K562 (cell line): Measurements from ENCODE around the gene TNFAIP1. TPM values are rescaled to one million over a fixed set of nuclear protein-coding genes. Genes with fewer than 3 reads are reported as not detected.

Experiments
- RNF2 ChIP-seq: sonication (generic); IDR thresholded peaks from 2 replicates; pipeline ENCODE4 v1.6.1; 2016
- TAF7 ChIP-seq: fragments of 450-650 bp; IDR thresholded peaks from 2 replicates; pipeline ENCODE4 v1.6.1; 2016; ENCODE audit warnings: missing genetic modification characterization, missing compliant biosample characterization
- polyA plus RNA-seq, 8 experiments: library from polyadenylated mRNA; depleted of rRNA in 4 of 8; stranded (reverse) in 5 of 8; unstranded in 3 of 8; fragments of >200 nt; fragmentation: Nextera tagmentation in 2 of 8; fragmentation: Illumina TruSeq in 1 of 8; extraction: Ambion mirVana in 2 of 8; extraction: Trizol in 1 of 8; gene quantifications; 2 replicates each; pipeline versions ENCODE4 v1.2.1 to v1.2.3, GENCODE V29; 2011 to 2014; ENCODE audit warnings: inconsistent platforms in 1 of 8, missing spikeins in 1 of 8
- total RNA-seq, 7 experiments: library from RNA; depleted of rRNA in 6 of 7; stranded (reverse); fragments of >200 nt in 6 of 7; fragmentation: Illumina TruSeq in 2 of 7; extraction: Trizol in 2 of 7; gene quantifications; 2 replicates each; pipeline versions ENCODE4 v1.2.1 to v1.2.3, GENCODE V29; 2011 to 2021; ENCODE audit warnings: low replicate concordance in 1 of 7
- TF ChIP-seq, protein P1 (sequence below), 2 experiments: fragments of 450-650 bp; formaldehyde crosslinking in 1 of 2; IDR thresholded peaks; 2 replicates each; pipeline versions ENCODE4 v1.4.0 to v1.6.1; 2014 to 2020; ENCODE audit warnings: mild to moderate bottlenecking in 2 of 2, borderline replicate concordance in 1 of 2, low read depth in 1 of 2

The TNFAIP1 gene
- total and polyA plus RNA-seq, 9 of the 15 experiments (the other 6 are each of a cell fraction or from before 2014, with no cell fraction given): 2.1 to 20.1 (median 8.2) TPM

DNA sequence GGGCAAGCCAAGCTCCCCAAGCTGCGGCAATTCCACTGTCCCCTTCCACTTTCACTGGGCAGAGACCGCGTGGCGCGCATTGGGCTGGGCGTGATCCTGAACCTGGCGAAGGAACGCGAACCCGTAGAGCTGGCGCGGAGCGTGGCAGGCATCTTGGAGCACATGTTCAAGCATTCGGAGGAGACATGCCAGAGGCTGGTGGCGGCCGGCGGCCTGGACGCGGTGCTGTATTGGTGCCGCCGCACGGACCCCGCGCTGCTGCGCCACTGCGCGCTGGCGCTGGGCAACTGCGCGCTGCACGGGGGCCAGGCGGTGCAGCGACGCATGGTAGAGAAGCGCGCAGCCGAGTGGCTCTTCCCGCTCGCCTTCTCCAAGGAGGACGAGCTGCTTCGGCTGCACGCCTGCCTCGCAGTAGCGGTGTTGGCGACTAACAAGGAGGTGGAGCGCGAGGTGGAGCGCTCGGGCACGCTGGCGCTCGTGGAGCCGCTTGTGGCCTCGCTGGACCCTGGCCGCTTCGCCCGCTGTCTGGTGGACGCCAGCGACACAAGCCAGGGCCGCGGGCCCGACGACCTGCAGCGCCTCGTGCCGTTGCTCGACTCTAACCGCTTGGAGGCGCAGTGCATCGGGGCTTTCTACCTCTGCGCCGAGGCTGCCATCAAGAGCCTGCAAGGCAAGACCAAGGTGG, 45.7 kb downstream of the TNFAIP1 start (continued):
- TF ChIP-seq, protein P1, sequence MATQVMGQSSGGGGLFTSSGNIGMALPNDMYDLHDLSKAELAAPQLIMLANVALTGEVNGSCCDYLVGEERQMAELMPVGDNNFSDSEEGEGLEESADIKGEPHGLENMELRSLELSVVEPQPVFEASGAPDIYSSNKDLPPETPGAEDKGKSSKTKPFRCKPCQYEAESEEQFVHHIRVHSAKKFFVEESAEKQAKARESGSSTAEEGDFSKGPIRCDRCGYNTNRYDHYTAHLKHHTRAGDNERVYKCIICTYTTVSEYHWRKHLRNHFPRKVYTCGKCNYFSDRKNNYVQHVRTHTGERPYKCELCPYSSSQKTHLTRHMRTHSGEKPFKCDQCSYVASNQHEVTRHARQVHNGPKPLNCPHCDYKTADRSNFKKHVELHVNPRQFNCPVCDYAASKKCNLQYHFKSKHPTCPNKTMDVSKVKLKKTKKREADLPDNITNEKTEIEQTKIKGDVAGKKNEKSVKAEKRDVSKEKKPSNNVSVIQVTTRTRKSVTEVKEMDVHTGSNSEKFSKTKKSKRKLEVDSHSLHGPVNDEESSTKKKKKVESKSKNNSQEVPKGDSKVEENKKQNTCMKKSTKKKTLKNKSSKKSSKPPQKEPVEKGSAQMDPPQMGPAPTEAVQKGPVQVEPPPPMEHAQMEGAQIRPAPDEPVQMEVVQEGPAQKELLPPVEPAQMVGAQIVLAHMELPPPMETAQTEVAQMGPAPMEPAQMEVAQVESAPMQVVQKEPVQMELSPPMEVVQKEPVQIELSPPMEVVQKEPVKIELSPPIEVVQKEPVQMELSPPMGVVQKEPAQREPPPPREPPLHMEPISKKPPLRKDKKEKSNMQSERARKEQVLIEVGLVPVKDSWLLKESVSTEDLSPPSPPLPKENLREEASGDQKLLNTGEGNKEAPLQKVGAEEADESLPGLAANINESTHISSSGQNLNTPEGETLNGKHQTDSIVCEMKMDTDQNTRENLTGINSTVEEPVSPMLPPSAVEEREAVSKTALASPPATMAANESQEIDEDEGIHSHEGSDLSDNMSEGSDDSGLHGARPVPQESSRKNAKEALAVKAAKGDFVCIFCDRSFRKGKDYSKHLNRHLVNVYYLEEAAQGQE (IDR thresholded peaks at IDR 0.05; ENCODE audit: borderline replicate concordance): peak; percentile 27; the same call in 1 of the 2 replicates
- TF ChIP-seq, protein P1 (CRISPR knock-in tag; IDR thresholded peaks at IDR 0.05; ENCODE audit: low read depth): no peak
- TF ChIP-seq TAF7 (tag) (no peak), RNF2 (no peak)
